DND-41 (cell line): ENCODE data around the gene DND1.
"Not testable (repeated sequence)": the region's sequence is repeated elsewhere in the genome, so short reads cannot be mapped to it uniquely, and the experiment has no call there.

ENCODE experiments used
- ATAC-seq: fragments of 200-7000 bp; cut with Tn5 transposase; 3 replicates; pipeline ENCODE4 v1.9.1; 2021; ENCODE audit warnings: low read depth; ENCODE audit not compliant: insufficient read depth
- DNase-seq: peaks from one replicate; pipeline ENCODE4 v3.0.0-alpha.2; 2020
- H2AFZ ChIP-seq: 2 replicates; pipeline ENCODE4 v1.6.0; 2012; ENCODE audit warnings: low read depth, low read length
- H3K27ac ChIP-seq: 2 replicates; pipeline ENCODE4 v1.5.1; 2012; ENCODE audit warnings: low read length, inconsistent platforms
- H3K27me3 ChIP-seq: fragments of 200-600 bp; sonication (generic); 2 replicates; pipeline ENCODE4 v1.6.0; 2012; ENCODE audit warnings: low read length, mild to moderate bottlenecking, inconsistent platforms; ENCODE audit not compliant: insufficient read depth, poor library complexity
- H3K36me3 ChIP-seq: 2 replicates; pipeline ENCODE4 v1.5.1; 2012; ENCODE audit warnings: low read length, inconsistent platforms; ENCODE audit not compliant: insufficient read depth
- H3K4me1 ChIP-seq: 2 replicates; pipeline ENCODE4 v1.5.1; 2012; ENCODE audit warnings: mild to moderate bottlenecking, low read length; ENCODE audit not compliant: insufficient read depth
- H3K4me2 ChIP-seq: 2 replicates; pipeline ENCODE4 v1.6.0; 2012; ENCODE audit warnings: mild to moderate bottlenecking, moderate library complexity, low read length, inconsistent platforms; ENCODE audit not compliant: insufficient read depth
- H3K4me3 ChIP-seq, 2 experiments: fragments of 200-600 bp in 1 of 2; shearing (Covaris generic) in 1 of 2; 2 replicates each; pipeline ENCODE4 v1.5.1; 2012 to 2016; ENCODE audit warnings: inconsistent platforms in 2 of 2, low read length in 2 of 2, mild to moderate bottlenecking in 2 of 2, low read depth in 1 of 2, moderate library complexity in 1 of 2
- H3K79me2 ChIP-seq: 2 replicates; pipeline ENCODE4 v1.6.0; 2012; ENCODE audit warnings: low read length, inconsistent platforms; ENCODE audit not compliant: insufficient read depth
- H3K9ac ChIP-seq: 2 replicates; pipeline ENCODE4 v1.6.0; 2012; ENCODE audit warnings: low read depth, mild to moderate bottlenecking, inconsistent platforms, low read length, moderate library complexity
- H3K9me3 ChIP-seq: 2 replicates; pipeline ENCODE4 v1.5.1; 2012; ENCODE audit warnings: low read length, moderate library complexity, mild to moderate bottlenecking, inconsistent platforms; ENCODE audit not compliant: insufficient read depth, severe bottlenecking
- H4K20me1 ChIP-seq: 2 replicates; pipeline ENCODE4 v1.6.0; 2012; ENCODE audit warnings: low read length; ENCODE audit not compliant: insufficient read depth
- CTCF ChIP-seq: IDR thresholded peaks from 2 replicates; pipeline ENCODE4 v1.5.1; 2012; ENCODE audit warnings: borderline replicate concordance, low read length, moderate library complexity, mild to moderate bottlenecking; ENCODE audit not compliant: poor library complexity, severe bottlenecking; ENCODE audit errors: extremely low read depth
- EZH2 ChIP-seq: IDR thresholded peaks from 3 replicates; pipeline ENCODE4 v1.6.1; 2012; ENCODE audit warnings: borderline replicate concordance, low read depth, mild to moderate bottlenecking, moderate library complexity, low read length, inconsistent platforms; ENCODE audit not compliant: severe bottlenecking

DND1 gene

DNA sequence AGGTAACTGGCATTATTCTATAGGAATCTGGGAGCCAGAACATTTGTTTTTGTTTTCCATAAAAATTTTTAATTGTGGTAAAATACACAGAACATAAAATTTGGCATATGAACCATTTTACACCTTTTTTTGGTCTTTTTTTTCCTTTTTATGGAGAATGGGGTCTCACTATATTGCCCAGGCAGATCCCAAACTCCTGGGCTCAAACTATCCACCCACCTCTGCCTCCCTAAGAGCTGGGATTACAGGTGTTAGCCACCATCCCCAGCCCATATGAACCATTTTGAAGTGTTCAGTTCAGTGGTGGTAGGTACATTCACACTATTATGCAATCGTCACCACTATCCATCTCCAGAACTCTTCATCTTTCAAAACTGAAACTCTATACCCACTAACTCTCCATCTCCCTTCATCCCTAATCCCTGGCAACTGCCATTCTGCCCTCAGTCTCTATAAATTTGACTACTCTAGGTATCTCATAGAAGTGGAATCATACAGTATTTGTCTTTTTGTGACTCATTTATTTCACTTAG, 40.3 kb upstream of the DND1 start:
- no peaks in the 10 kb centered on the region for H3K36me3 ChIP-seq
- H3K27me3 ChIP-seq: no peaks in the 10 kb centered on the region
- H3K9ac ChIP-seq: no peak overlapping the region
- no peaks in the 10 kb centered on the region for H3K79me2 ChIP-seq
- H4K20me1 ChIP-seq: no peaks in the 10 kb centered on the region
- TF ChIP-seq EZH2: no peak
- no peak for TF ChIP-seq CTCF
- H3K4me2 ChIP-seq: no peak overlapping the region
- ATAC-seq: no peak
- DNase-seq: no peak
- H3K4me1 ChIP-seq: peaks cover 26% of the 10 kb centered on the region
- H3K27ac ChIP-seq: no peak overlapping the region
- no peak overlapping the region for H2AFZ ChIP-seq
- no peak overlapping the region for H3K4me3 ChIP-seq
- H3K9me3 ChIP-seq: no peaks in the 10 kb centered on the region

GRCh38 chr5:140711794-140712193, 38.4 kb upstream of the DND1 start:
- H3K27ac ChIP-seq: no peak overlapping the region
- no peaks in the 10 kb centered on the region for H3K27me3 ChIP-seq
- ATAC-seq (no peak), DNase-seq (no peak)
- H4K20me1 ChIP-seq: no peaks in the 10 kb centered on the region
- no peak overlapping the region for H2AFZ ChIP-seq
- H3K4me2 ChIP-seq: peak overlapping the region; percentile 97
- no peaks in the 10 kb centered on the region for H3K79me2 ChIP-seq
- peaks cover 26% of the 10 kb centered on the region for H3K4me1 ChIP-seq
- TF ChIP-seq CTCF (no peak), EZH2 (no peak)
- H3K9me3 ChIP-seq: no peaks in the 10 kb centered on the region
- peaks cover 6% of the 10 kb centered on the region; the same call in 1 of the 2 replicates for H3K36me3 ChIP-seq
- H3K9ac ChIP-seq: no peak overlapping the region; the same call in 1 of the 2 replicates
- peak overlapping the region; percentile 78 to 99; a peak in 2 of 4 replicates for H3K4me3 ChIP-seq

- Histone ChIP-seq H3K4me2 (peak overlapping the region; percentile 97), H3K4me3 (peak overlapping the region; percentile 78 to 99; a peak in 3 of 4 replicates), H3K4me1 (peaks cover 26% of the 10 kb centered on the region), H4K20me1 (no peaks in the 10 kb centered on the region), H2AFZ (peak overlapping the region; percentile 96), H3K36me3 (peaks cover 12% of the 10 kb centered on the region; the same call in 1 of the 2 replicates), H3K9ac (peak overlapping the region; percentile 61), H3K9me3 (no peaks in the 10 kb centered on the region), H3K27ac (peak overlapping the region; percentile 85), H3K79me2 (no peaks in the 10 kb centered on the region), H3K27me3 (no peaks in the 10 kb centered on the region)
- no peak for TF ChIP-seq CTCF
- DNase-seq: peak; percentile 88
- ATAC-seq: peak; percentile 84
Observed at GRCh38 chr5:140710899-140711552, 37.6 kb upstream of the DND1 start.

DNA sequence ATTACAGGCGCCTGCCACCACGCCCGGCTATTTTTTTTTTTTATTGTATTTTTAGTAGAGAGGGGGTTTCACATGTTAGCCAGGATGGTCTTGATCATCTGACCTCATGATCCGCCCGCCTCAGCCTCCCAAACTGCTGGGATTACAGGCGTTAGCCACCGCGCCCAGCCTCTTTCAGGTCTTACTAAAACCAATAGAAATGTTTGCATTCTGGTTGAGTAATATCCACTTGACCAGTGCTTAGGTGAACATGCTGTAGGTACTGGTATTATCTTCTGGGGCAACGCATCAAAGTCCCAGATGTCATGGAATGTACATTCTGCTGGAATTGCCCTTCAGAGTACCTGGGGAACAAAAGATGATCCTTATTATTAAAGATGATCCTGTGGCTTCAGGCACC, 35.4 kb upstream of the DND1 start:
- not testable (repeated sequence) for H4K20me1 ChIP-seq, H3K27me3 ChIP-seq, H2AFZ ChIP-seq, H3K9ac ChIP-seq, H3K79me2 ChIP-seq, H3K4me3 ChIP-seq, DNase-seq, ATAC-seq, H3K9me3 ChIP-seq, H3K27ac ChIP-seq, H3K4me2 ChIP-seq
- H3K4me1 ChIP-seq: peaks cover 26% of the 10 kb centered on the region
- H3K36me3 ChIP-seq: peaks cover 34% of the 10 kb centered on the region
